GM23248 (cell line): Measurements from ENCODE around the gene VPS37D. TPM values are rescaled to one million over a fixed set of nuclear protein-coding genes. Genes with fewer than 3 reads are reported as not detected.

Experiments used
- DNase-seq: peaks from one replicate; pipeline ENCODE4 v3.0.0-alpha.2; 2015
- H2AFZ ChIP-seq: fragments of 200-600 bp; sonication (generic); 2 replicates; pipeline ENCODE4 v1.6.1; 2016; ENCODE audit warnings: antibody characterized with exemption
- H3F3A ChIP-seq: fragments of 200-600 bp; sonication (generic); 2 replicates; pipeline ENCODE4 v1.6.1; 2016; ENCODE audit warnings: mild to moderate bottlenecking, antibody characterized with exemption, mixed run types; ENCODE audit not compliant: insufficient read depth
- H3K27ac ChIP-seq: fragments of 200-600 bp; sonication (generic); 2 replicates; pipeline ENCODE4 v1.5.1; 2016; ENCODE audit warnings: mild to moderate bottlenecking
- H3K27me3 ChIP-seq: fragments of 200-600 bp; sonication (generic); replicated peaks from 2 replicates; pipeline ENCODE4 v1.6.1; 2016; ENCODE audit warnings: mild to moderate bottlenecking; ENCODE audit not compliant: insufficient read depth
- H3K36me3 ChIP-seq: fragments of 200-600 bp; sonication (generic); 2 replicates; pipeline ENCODE4 v1.6.1; 2016; ENCODE audit warnings: low read depth, mild to moderate bottlenecking
- H3K4me1 ChIP-seq: fragments of 200-600 bp; sonication (generic); 2 replicates; pipeline ENCODE4 v1.6.1; 2016; ENCODE audit warnings: mild to moderate bottlenecking; ENCODE audit not compliant: insufficient read depth
- H3K4me2 ChIP-seq: fragments of 200-600 bp; sonication (generic); one replicate; pipeline ENCODE4 v1.6.1; 2016; ENCODE audit warnings: mild to moderate bottlenecking; ENCODE audit not compliant: unreplicated experiment
- H3K4me3 ChIP-seq: fragments of 200-600 bp; sonication (generic); 2 replicates; pipeline ENCODE4 v1.5.1; 2016; ENCODE audit warnings: mild to moderate bottlenecking
- H3K79me2 ChIP-seq: fragments of 200-600 bp; sonication (generic); 2 replicates; pipeline ENCODE4 v1.6.1; 2016; ENCODE audit warnings: mild to moderate bottlenecking; ENCODE audit not compliant: insufficient read depth
- H3K9ac ChIP-seq: fragments of 200-600 bp; sonication (generic); 2 replicates; pipeline ENCODE4 v1.6.1; 2016; ENCODE audit warnings: mild to moderate bottlenecking
- H3K9me2 ChIP-seq: fragments of 200-600 bp; sonication (generic); 2 replicates; pipeline ENCODE4 v1.6.1; 2016; ENCODE audit warnings: mixed run types, mild to moderate bottlenecking, moderate library complexity; ENCODE audit not compliant: insufficient read depth
- H3K9me3 ChIP-seq: fragments of 200-600 bp; sonication (generic); one replicate; pipeline ENCODE4 v1.6.1; 2017; ENCODE audit warnings: low read depth
- H4K20me1 ChIP-seq: fragments of 200-600 bp; sonication (generic); 2 replicates; pipeline ENCODE4 v1.6.0; 2016; ENCODE audit not compliant: insufficient read depth
- EZH2 ChIP-seq: fragments of 200-600 bp; sonication (generic); IDR thresholded peaks from 2 replicates; pipeline ENCODE4 v1.6.1; 2018; ENCODE audit warnings: antibody characterized with exemption, mild to moderate bottlenecking; ENCODE audit not compliant: insufficient read depth, poor library complexity, severe bottlenecking
- EZH2phosphoT487 ChIP-seq: fragments of 200-600 bp; sonication (generic); IDR thresholded peaks from 2 replicates; pipeline ENCODE4 v1.6.1; 2018; ENCODE audit warnings: antibody characterized with exemption, moderate library complexity, mild to moderate bottlenecking, low read depth; ENCODE audit not compliant: insufficient read depth
- WGBS, 2 experiments: methylation state at CpG; one replicate each; pipeline ENCODE4 v1.1.6; 2015 to 2017; ENCODE audit warnings: low lambda C conversion rate in 2 of 2, low coverage in 1 of 2; ENCODE audit errors: missing lambda C conversion rate in 2 of 2; 5-methylcytosine and 5-hydroxymethylcytosine counted together
- in situ Hi-C: fragments of 300-500 bp; cut with MboI; formaldehyde crosslinking; loops from 2 replicates; pipeline ENCODE4 v1.15.0; 2020
- polyA plus RNA-seq: library from polyadenylated mRNA; unstranded; fragments of >200 nt; fragmentation: Nextera tagmentation; extraction: Ambion mirVana; gene quantifications from 2 replicates; pipeline ENCODE4 v1.2.1, GENCODE V29; 2016
- total RNA-seq: library from RNA; depleted of rRNA; stranded (reverse); fragments of >200 nt; shearing (Covaris generic); gene quantifications from 2 replicates; pipeline ENCODE4 v1.2.3, GENCODE V29; 2014

The VPS37D gene
- total and polyA plus RNA-seq, 2 experiments from 2014 or later = 1.3 to 5.9 TPM

DNA sequence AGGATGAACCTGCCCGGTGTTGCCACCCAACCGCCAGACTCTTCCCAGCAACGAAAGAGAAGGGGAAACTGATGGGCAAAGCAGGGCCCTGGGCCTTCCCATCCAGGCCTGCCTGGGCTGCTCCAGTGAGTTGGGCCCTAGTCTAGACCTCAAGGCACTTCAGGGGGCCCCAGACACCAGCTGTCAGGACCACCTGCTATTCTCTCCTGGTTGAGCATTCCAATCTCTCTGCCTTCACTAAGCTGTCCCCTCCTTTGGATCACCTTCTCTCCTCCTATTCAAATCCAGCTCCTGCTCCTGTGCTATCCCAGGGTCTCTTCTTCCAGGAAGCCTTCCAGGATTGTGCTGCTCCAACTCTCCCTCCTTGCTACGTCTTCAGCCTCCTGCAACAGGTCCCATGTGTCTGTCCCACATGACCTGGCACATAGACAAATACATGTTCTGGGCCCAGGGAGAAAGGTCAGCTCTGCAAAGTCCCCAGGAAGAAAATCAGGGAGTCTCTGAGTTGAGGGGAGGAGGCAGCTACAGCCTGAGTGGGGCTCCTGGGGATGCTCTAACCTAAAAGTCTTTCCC, 48.8 kb downstream of the VPS37D start:
- no peak for DNase-seq
- Histone ChIP-seq H3K27ac (peak overlapping the region; percentile 91), H3K9me2 (no peaks in the 10 kb centered on the region), H4K20me1 (peaks cover 8% of the 10 kb centered on the region; the same call in 1 of the 2 replicates), H2AFZ (no peak overlapping the region), H3K36me3 (no peaks in the 10 kb centered on the region), H3K27me3 (no peaks in the 10 kb centered on the region), H3K9me3 (no peaks in the 10 kb centered on the region), H3K79me2 (peaks cover 70% of the 10 kb centered on the region), H3K4me3 (peak overlapping the region; percentile 20; the same call in 1 of the 2 replicates), H3K4me1 (peaks cover 28% of the 10 kb centered on the region), H3F3A (peaks cover 21% of the 10 kb centered on the region), H3K9ac (peak overlapping the region; percentile 94), H3K4me2 (peak overlapping the region; percentile 29)
- in situ Hi-C loops = no loop called here
- 77 to 78% methylated on average over 4 of the region's 4 CpGs for whole genome bisulfite sequencing, 2 experiments
- TF ChIP-seq EZH2phosphoT487 = no peak
- no peak for TF ChIP-seq EZH2

DNA sequence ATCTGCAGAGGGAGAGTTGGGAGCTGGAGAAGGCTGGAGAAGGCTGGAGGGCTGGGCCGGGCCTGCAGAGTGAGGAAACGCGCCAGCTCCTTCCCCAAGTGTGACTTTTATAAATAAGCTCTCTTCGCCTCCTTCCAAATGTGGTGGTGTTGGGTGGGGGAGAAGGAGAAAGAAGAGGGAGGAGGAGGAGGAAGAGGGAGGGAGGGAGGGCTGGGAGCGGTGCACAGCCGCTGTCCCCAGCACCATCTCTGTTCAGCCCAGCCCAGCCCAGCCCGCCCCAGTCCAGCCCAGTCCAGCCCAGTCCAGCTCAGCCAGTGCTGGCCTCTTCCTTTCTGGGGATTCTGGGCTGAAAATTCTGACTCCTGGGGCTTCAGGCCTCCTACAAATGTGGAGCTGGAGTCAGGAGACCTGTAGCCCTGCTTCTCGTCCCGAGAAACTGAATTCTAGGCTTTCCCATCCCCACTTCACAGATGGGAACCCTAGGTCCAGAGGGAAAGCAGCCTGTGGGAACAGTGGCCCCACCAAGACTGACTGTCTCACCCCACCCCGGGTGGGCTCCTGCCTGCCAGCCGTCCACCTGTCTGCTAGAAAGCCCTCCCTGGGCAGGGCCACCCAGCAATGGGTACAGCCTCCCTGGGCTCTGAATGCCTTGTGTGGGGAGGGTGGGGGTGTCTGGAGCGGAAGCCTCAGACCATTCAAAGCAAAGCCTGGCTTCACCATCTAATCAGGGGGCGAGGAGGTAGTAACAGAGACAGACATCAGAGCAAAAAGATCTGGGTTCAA, 49.6 kb downstream of the VPS37D start:
- Histone ChIP-seq H3K36me3 (no peaks in the 10 kb centered on the region), H3K27me3 (no peaks in the 10 kb centered on the region), H3K4me1 (peaks cover 28% of the 10 kb centered on the region), H3K9me2 (no peaks in the 10 kb centered on the region), H3F3A (peaks cover 21% of the 10 kb centered on the region), H3K9ac (peak overlapping the region; percentile 94), H2AFZ (no peak overlapping the region), H3K4me2 (peak overlapping the region; percentile 68), H3K79me2 (peaks cover 62% of the 10 kb centered on the region), H4K20me1 (peaks cover 8% of the 10 kb centered on the region; the same call in 1 of the 2 replicates), H3K9me3 (no peaks in the 10 kb centered on the region), H3K27ac (peak overlapping the region; percentile 91), H3K4me3 (peak overlapping the region; percentile 95)
- WGBS, 2 experiments = 53 to 58% methylated on average over 9 to 13 of the region's 13 CpGs
- DNase-seq = peak; percentile 67
- in situ Hi-C loops = no loop called here
- no peak for TF ChIP-seq EZH2phosphoT487
- no peak for TF ChIP-seq EZH2

DNA sequence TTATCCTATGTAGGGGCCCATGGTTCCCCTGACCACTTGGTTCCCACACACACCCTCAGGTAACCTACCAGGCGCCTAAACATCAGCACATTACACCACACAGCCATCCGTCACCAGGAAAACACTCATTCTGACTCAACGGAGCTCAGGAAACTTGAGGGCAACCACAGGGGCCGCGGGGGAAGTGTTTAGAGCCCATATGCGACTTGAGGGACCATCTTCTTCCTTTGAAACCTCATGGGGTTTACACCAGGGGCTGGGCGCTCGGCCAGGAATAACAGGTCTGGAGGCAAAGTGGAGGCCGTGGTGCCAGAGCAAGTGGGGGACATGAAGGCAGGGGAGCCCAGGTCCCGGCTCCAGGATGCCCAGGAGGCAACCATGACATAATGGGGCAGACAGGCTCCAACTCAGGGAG, 50.4 kb downstream of the VPS37D start:
- Histone ChIP-seq H3K36me3 (no peaks in the 10 kb centered on the region), H3K4me2 (peak overlapping the region; percentile 68), H3K4me3 (peak overlapping the region; percentile 95), H4K20me1 (peaks cover 4% of the 10 kb centered on the region; the same call in 1 of the 2 replicates), H2AFZ (no peak overlapping the region), H3K27ac (peak overlapping the region; percentile 91), H3K4me1 (peaks cover 28% of the 10 kb centered on the region), H3F3A (peaks cover 21% of the 10 kb centered on the region), H3K9ac (peak overlapping the region; percentile 94), H3K79me2 (peaks cover 54% of the 10 kb centered on the region), H3K27me3 (no peaks in the 10 kb centered on the region), H3K9me3 (no peaks in the 10 kb centered on the region), H3K9me2 (no peaks in the 10 kb centered on the region)
- 0 to 5% methylated on average over 10 of the region's 10 CpGs for WGBS, 2 experiments
- peak; percentile 96 for DNase-seq
- in situ Hi-C loops = no loop called here
- TF ChIP-seq EZH2phosphoT487 (peak; percentile 88), EZH2 (no peak)

DNA sequence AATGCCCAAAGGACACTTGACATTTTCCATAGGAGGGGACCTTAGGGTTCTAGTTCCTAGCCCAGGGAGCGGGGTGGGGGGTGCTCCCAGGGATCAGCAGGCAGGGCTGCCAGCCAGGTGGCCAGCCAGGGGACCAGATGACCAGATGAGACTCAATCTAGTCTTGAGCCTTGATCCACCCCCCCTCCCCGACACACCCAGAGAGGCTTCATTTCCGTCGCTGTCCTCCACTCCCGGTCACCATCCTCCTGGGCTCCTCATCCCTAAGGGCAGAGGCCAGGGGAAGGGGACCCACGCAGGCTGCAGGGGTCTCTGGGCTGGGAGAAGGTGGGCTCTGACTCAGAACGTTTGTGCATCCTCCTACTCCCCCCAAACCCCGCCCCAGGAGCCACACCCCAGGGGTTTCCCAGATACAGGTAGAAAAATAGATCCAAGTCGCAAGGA, 50.8 kb downstream of the VPS37D start:
- peak overlapping the region; percentile 68 for H3K4me2 ChIP-seq
- peak overlapping the region; percentile 91 for H3K27ac ChIP-seq
- in situ Hi-C loops = no loop called here
- peak overlapping the region; percentile 94 for H3K9ac ChIP-seq
- H4K20me1 ChIP-seq = no peaks in the 10 kb centered on the region
- no peaks in the 10 kb centered on the region for H3K9me2 ChIP-seq
- WGBS, 2 experiments = 26 to 31% methylated on average over 7 to 8 of the region's 9 CpGs
- TF ChIP-seq EZH2 (no peak), EZH2phosphoT487 (no peak)
- peak overlapping the region; percentile 95 for H3K4me3 ChIP-seq
- H3K4me1 ChIP-seq = peaks cover 28% of the 10 kb centered on the region
- H3K27me3 ChIP-seq = no peaks in the 10 kb centered on the region
- peak; percentile 60 for DNase-seq
- H2AFZ ChIP-seq = no peak overlapping the region
- no peaks in the 10 kb centered on the region for H3K36me3 ChIP-seq
- no peaks in the 10 kb centered on the region for H3K9me3 ChIP-seq
- H3F3A ChIP-seq = peaks cover 21% of the 10 kb centered on the region
- peaks cover 50% of the 10 kb centered on the region for H3K79me2 ChIP-seq
